ENCODE measurements around the gene EGFR.
"Not testable (repeated sequence)": the region's sequence is repeated elsewhere in the genome, so short reads cannot be mapped to it uniquely, and the experiment has no call there.

The EGFR gene

GRCh38 chr7:55155351-55156117 is 136.7 kb downstream of the EGFR start:
- DNase-seq, result no peak

GRCh38 chr7:55156919-55157763 is 138.3 kb downstream of the EGFR start:
- DNase-seq, result no peak

GRCh38 chr7:55157764-55158105 is 138.9 kb downstream of the EGFR start:
- DNase-seq, result no peak

- DNase-seq, result no peak
Measured at GRCh38 chr7:55158541-55159382, 139.9 kb downstream of the EGFR start.

GRCh38 chr7:55160539-55160938 is 141.7 kb downstream of the EGFR start:
- no peak for DNase-seq

- no peak for DNase-seq
Measured at GRCh38 chr7:55161154-55161687, 142.4 kb downstream of the EGFR start.

- no peak for DNase-seq
Measured at GRCh38 chr7:55162476-55162875, 143.7 kb downstream of the EGFR start.

GRCh38 chr7:55163733-55164132 is 144.9 kb downstream of the EGFR start:
- DNase-seq, result no peak

GRCh38 chr7:55164527-55164926 is 145.7 kb downstream of the EGFR start:
- DNase-seq, result no peak

- DNase-seq, result no peak
Measured at GRCh38 chr7:55165176-55165861, 146.5 kb downstream of the EGFR start.

GRCh38 chr7:55167296-55167695 is 148.5 kb downstream of the EGFR start:
- DNase-seq, result not testable (repeated sequence)

GRCh38 chr7:55170335-55171069 is 151.7 kb downstream of the EGFR start:
- DNase-seq, result no peak

- no peak for DNase-seq
Measured at GRCh38 chr7:55171157-55171556, 152.3 kb downstream of the EGFR start.

- DNase-seq, result no peak
Measured at GRCh38 chr7:55172161-55172560, 153.3 kb downstream of the EGFR start.

- no peak for DNase-seq
Measured at GRCh38 chr7:55172881-55173609, 154.2 kb downstream of the EGFR start.

- DNase-seq, result no peak
Measured at GRCh38 chr7:55173671-55174070, 154.9 kb downstream of the EGFR start.

GRCh38 chr7:55174456-55174855 is 155.6 kb downstream of the EGFR start:
- DNase-seq, result no peak

GRCh38 chr7:55174856-55175255 is 156.0 kb downstream of the EGFR start:
- no peak for DNase-seq

GRCh38 chr7:55177068-55177530 is 158.3 kb downstream of the EGFR start:
- DNase-seq, result no peak

GRCh38 chr7:55177589-55178261 is 158.9 kb downstream of the EGFR start:
- DNase-seq, result no peak
